ENCODE measurements around the gene BOC.

Gene BOC

GRCh38 chr3:113268311-113268710, 57.0 kb downstream of the BOC start:
- no peak for DNase-seq (ENCODE audit: low read depth in 2 of 2)

- DNase-seq (ENCODE audit: low read depth in 2 of 2): no peak
Measured at GRCh38 chr3:113268942-113269341, 57.6 kb downstream of the BOC start.

- no peak for DNase-seq (ENCODE audit: low read depth in 2 of 2)
Measured at GRCh38 chr3:113269661-113270060, 58.3 kb downstream of the BOC start.

- no peak for DNase-seq (ENCODE audit: low read depth in 2 of 2)
Measured at GRCh38 chr3:113270068-113270467, 58.7 kb downstream of the BOC start.

- DNase-seq (ENCODE audit: low read depth in 2 of 2): no peak
Measured at GRCh38 chr3:113270786-113271185, 59.4 kb downstream of the BOC start.

- no peak for DNase-seq (ENCODE audit: low read depth in 2 of 2)
Measured at GRCh38 chr3:113271189-113271588, 59.8 kb downstream of the BOC start.

- DNase-seq (ENCODE audit: low read depth in 2 of 2): no peak
Measured at GRCh38 chr3:113271594-113272384, 60.4 kb downstream of the BOC start.

GRCh38 chr3:113272385-113272779, 61.0 kb downstream of the BOC start:
- DNase-seq (ENCODE audit: low read depth in 2 of 2): no peak

- no peak for DNase-seq (ENCODE audit: low read depth in 2 of 2)
Measured at GRCh38 chr3:113273011-113273410, 61.7 kb downstream of the BOC start.

GRCh38 chr3:113273604-113274378, 62.4 kb downstream of the BOC start:
- DNase-seq (ENCODE audit: low read depth in 2 of 2): no peak

GRCh38 chr3:113274425-113275257, 63.3 kb downstream of the BOC start:
- DNase-seq (ENCODE audit: low read depth in 2 of 2): no peak

GRCh38 chr3:113275258-113275556, 63.9 kb downstream of the BOC start:
- no peak for DNase-seq (ENCODE audit: low read depth in 2 of 2)

- DNase-seq (ENCODE audit: low read depth in 2 of 2): no peak
Measured at GRCh38 chr3:113275583-113275928, 64.2 kb downstream of the BOC start.

- no peak for DNase-seq (ENCODE audit: low read depth in 2 of 2)
Measured at GRCh38 chr3:113275929-113276750, 64.8 kb downstream of the BOC start.

GRCh38 chr3:113276751-113277080, 65.4 kb downstream of the BOC start:
- no peak for DNase-seq (ENCODE audit: low read depth in 2 of 2)

GRCh38 chr3:113277414-113277813, 66.1 kb downstream of the BOC start:
- DNase-seq (ENCODE audit: low read depth in 2 of 2): no peak

GRCh38 chr3:113277941-113278598, 66.7 kb downstream of the BOC start:
- DNase-seq (ENCODE audit: low read depth in 2 of 2): no peak

- DNase-seq (ENCODE audit: low read depth in 2 of 2): no peak
Measured at GRCh38 chr3:113278599-113278955, 67.2 kb downstream of the BOC start.

- no peak for DNase-seq (ENCODE audit: low read depth in 2 of 2)
Measured at GRCh38 chr3:113279686-113280085, 68.3 kb downstream of the BOC start.

GRCh38 chr3:113283306-113283705, 71.9 kb downstream of the BOC start:
- DNase-seq (ENCODE audit: low read depth in 2 of 2): no peak

- DNase-seq (ENCODE audit: low read depth in 2 of 2): no peak
Measured at GRCh38 chr3:113284453-113285050, 73.2 kb downstream of the BOC start.
